SU-DHL-6 (cell line): ENCODE measurements around the gene DDAH2.

Experiments used
- H2AFZ ChIP-seq: fragments of 200-600 bp; sonication (generic); 2 replicates; pipeline ENCODE4 v1.6.1; 2014; ENCODE audit warnings: low read depth, mild to moderate bottlenecking, moderate library complexity, mixed read lengths, antibody characterized with exemption, low read length; ENCODE audit not compliant: severe bottlenecking
- H3F3A ChIP-seq: fragments of 200-600 bp; shearing (Covaris generic); 2 replicates; pipeline ENCODE4 v1.6.0; 2016; ENCODE audit warnings: antibody characterized with exemption, mild to moderate bottlenecking; ENCODE audit not compliant: insufficient read depth
- H3K27ac ChIP-seq: fragments of 200-600 bp; sonication (generic); 2 replicates; pipeline ENCODE4 v1.5.1; 2016; ENCODE audit warnings: low read depth, mild to moderate bottlenecking, low read length, moderate library complexity, mixed read lengths
- H3K27me3 ChIP-seq: fragments of 200-600 bp; sonication (generic), shearing (Covaris generic); 2 replicates; pipeline ENCODE4 v1.6.0; 2014; ENCODE audit warnings: mild to moderate bottlenecking, low read length
- H3K36me3 ChIP-seq: fragments of 200-600 bp; sonication (generic); 2 replicates; pipeline ENCODE4 v1.6.1; 2014; ENCODE audit warnings: mild to moderate bottlenecking, low read length, mixed read lengths
- H3K4me2 ChIP-seq: fragments of 300-600, 200-600 bp; shearing (Covaris generic), sonication (generic); 2 replicates; pipeline ENCODE4 v1.6.0; 2014; ENCODE audit warnings: low read length, low read depth, mild to moderate bottlenecking; ENCODE audit not compliant: poor library complexity, severe bottlenecking
- H3K4me3 ChIP-seq: fragments of 200-600 bp; sonication (generic); 2 replicates; pipeline ENCODE4 v1.5.1; 2014; ENCODE audit warnings: antibody characterized with exemption, low read length, mild to moderate bottlenecking, mixed read lengths; ENCODE audit not compliant: insufficient read depth, poor library complexity, severe bottlenecking
- H3K79me2 ChIP-seq: fragments of 200-600 bp; sonication (generic); 2 replicates; pipeline ENCODE4 v1.6.1; 2014; ENCODE audit warnings: mild to moderate bottlenecking, low read length, moderate library complexity; ENCODE audit not compliant: insufficient read depth
- H3K9ac ChIP-seq: fragments of 200-600 bp; sonication (generic); 2 replicates; pipeline ENCODE4 v1.7.0; 2014; ENCODE audit warnings: mild to moderate bottlenecking, low read length
- H3K9me2 ChIP-seq: fragments of 200-600 bp; sonication (generic); replicated peaks from 2 replicates; pipeline ENCODE4 v1.6.1; 2014; ENCODE audit warnings: low read length; ENCODE audit not compliant: insufficient read depth
- H3K9me3 ChIP-seq: fragments of 200-600 bp; sonication (generic); 2 replicates; pipeline ENCODE4 v1.6.1; 2014; ENCODE audit warnings: low read length, mixed read lengths; ENCODE audit not compliant: insufficient read depth
- H4K20me1 ChIP-seq: fragments of 200-600 bp; sonication (generic); 2 replicates; pipeline ENCODE4 v1.6.1; 2014; ENCODE audit warnings: low read depth, mild to moderate bottlenecking, antibody characterized with exemption, low read length, moderate library complexity, mixed read lengths
- CTCF ChIP-seq: fragments of 200-600 bp; sonication (generic); IDR thresholded peaks from one replicate; pipeline ENCODE4 v1.5.1; 2017; ENCODE audit warnings: antibody characterized with exemption, mild to moderate bottlenecking, low read length, moderate library complexity; ENCODE audit not compliant: insufficient read depth, poor library complexity, severe bottlenecking
- EZH2phosphoT487 ChIP-seq: fragments of 200-600 bp; sonication (generic), shearing (Covaris generic); conservative IDR thresholded peaks from 2 replicates; pipeline ENCODE4 v1.6.1; 2018; ENCODE audit warnings: mild to moderate bottlenecking, antibody characterized with exemption, low read length, moderate library complexity, mixed read lengths

DDAH2 gene

DNA sequence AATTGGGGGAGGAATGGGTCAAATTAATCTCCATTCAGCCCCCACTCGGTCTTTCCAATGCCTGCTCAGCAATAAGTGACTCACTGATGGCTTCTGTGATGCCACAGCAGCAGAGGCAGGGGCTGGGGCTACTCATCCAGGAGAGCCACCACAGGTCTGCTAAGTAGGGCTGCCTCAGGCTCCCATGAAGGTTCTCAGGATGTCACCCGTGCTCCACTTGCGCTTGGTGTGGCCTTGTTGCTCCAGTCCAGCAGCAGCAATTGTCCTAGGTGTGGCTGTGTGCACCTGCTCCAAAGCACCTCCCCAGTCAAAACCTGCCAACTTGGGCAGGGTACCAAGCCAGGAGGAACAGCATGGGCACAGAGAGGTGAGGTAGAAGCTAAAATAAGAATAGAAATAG lies 6.9 kb downstream of the DDAH2 start:
- Histone ChIP-seq H3K4me2 (no peak overlapping the region), H2AFZ (no peak overlapping the region), H3K27ac (no peak overlapping the region)

GRCh38 chr6:31721351-31722020 lies 7.6 kb downstream of the DDAH2 start, which contains the start of gene LY6G6C:
Gene LY6G6C, minus strand, starts transcription at chr6:31721746. Its CDS starts 67 bp downstream, at chr6:31721679.
- no peaks in the 10 kb centered on the region for H3K9me3 ChIP-seq
- no peaks in the 10 kb centered on the region for H4K20me1 ChIP-seq
- no peaks in the 10 kb centered on the region for H3F3A ChIP-seq
- H2AFZ ChIP-seq: no peak within 1 kb of the TSS
- H3K27ac ChIP-seq: no peak within 1 kb of the TSS
- H3K9me2 ChIP-seq: no peaks in the 10 kb centered on the region
- no peak for TF ChIP-seq EZH2phosphoT487
- H3K4me3 ChIP-seq: no peak within 1 kb of the TSS
- H3K9ac ChIP-seq: no peak within 1 kb of the TSS
- H3K27me3 ChIP-seq: no peaks in the 10 kb centered on the region
- H3K4me2 ChIP-seq: no peak within 1 kb of the TSS
- no peaks in the 10 kb centered on the region for H3K36me3 ChIP-seq
- no peaks in the 10 kb centered on the region for H3K79me2 ChIP-seq

More for the DNA sequence above, 6.9 kb downstream of the DDAH2 start:
- no peak overlapping the region for H3K4me3 ChIP-seq
- H3K9me3 ChIP-seq: no peaks in the 10 kb centered on the region
- TF ChIP-seq CTCF: no peak
- TF ChIP-seq EZH2phosphoT487: no peak
- no peaks in the 10 kb centered on the region for H3K36me3 ChIP-seq
- H3K79me2 ChIP-seq: no peaks in the 10 kb centered on the region
- H3K9me2 ChIP-seq: no peaks in the 10 kb centered on the region
- H3K27me3 ChIP-seq: no peaks in the 10 kb centered on the region
- H3F3A ChIP-seq: no peaks in the 10 kb centered on the region
- no peak overlapping the region for H3K9ac ChIP-seq
- H4K20me1 ChIP-seq: no peaks in the 10 kb centered on the region

DNA sequence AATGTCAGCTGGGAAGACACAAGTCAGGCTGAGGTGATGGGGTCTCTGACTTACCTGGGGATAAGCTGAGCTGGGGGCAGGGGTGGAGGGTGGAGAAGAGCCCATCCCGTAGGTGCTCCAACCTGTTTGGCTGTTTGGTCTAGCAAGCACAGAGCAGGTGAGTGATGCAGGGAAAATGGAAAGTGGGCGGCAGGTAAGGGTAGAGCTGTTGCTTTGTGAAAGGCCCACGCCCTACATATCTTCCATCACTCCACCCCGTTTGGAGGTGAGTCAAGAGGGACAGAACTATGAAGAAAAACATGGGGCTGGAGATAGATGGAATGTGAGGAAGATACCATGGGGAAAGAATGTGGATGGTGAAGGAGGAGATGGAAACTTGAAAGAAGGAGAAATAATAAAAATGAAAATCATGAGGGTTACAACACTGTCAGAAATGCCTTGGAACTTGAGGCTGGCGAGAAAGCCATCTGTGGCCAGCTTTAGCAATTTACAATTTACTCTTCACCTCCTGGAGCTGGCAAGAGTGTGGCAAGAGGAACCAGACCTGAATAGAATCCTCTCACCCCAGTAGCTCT lies 8.8 kb downstream of the DDAH2 start:
- Histone ChIP-seq H3K4me3 (no peak overlapping the region), H3K9ac (no peak overlapping the region), H3K9me3 (no peaks in the 10 kb centered on the region), H3K79me2 (no peaks in the 10 kb centered on the region), H3K27ac (no peak overlapping the region), H3F3A (no peaks in the 10 kb centered on the region), H3K4me2 (no peak overlapping the region), H3K36me3 (no peaks in the 10 kb centered on the region), H4K20me1 (no peaks in the 10 kb centered on the region), H2AFZ (no peak overlapping the region), H3K9me2 (no peaks in the 10 kb centered on the region), H3K27me3 (no peaks in the 10 kb centered on the region)
- TF ChIP-seq CTCF: no peak
- no peak for TF ChIP-seq EZH2phosphoT487

DNA sequence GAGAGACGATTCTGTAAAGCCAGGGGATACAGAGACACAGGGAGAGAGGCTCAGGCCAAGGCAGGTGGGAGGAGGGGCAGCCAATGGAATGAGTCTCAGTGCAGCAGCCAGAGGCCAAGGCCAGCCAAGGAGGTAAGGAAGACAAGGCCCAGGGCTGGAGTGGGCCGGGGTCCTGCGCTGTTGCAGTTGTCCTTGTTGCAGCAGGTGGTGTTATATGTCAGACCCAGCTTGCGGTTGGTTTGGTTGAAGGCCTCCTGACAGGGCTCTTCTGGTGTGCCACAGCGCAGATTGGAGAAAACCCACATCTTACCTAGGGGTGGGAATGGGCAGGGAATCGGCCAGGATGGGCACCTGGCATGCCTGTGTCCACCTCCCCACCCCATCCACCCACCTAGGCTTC lies 10.1 kb downstream of the DDAH2 start:
- Histone ChIP-seq H3K9me2 (no peaks in the 10 kb centered on the region), H3F3A (no peaks in the 10 kb centered on the region), H3K79me2 (no peaks in the 10 kb centered on the region), H2AFZ (no peak overlapping the region), H3K27ac (no peak overlapping the region), H4K20me1 (no peaks in the 10 kb centered on the region), H3K9ac (no peak overlapping the region), H3K36me3 (no peaks in the 10 kb centered on the region), H3K9me3 (no peaks in the 10 kb centered on the region), H3K4me3 (no peak overlapping the region), H3K4me2 (no peak overlapping the region), H3K27me3 (no peaks in the 10 kb centered on the region)
- TF ChIP-seq CTCF (no peak), EZH2phosphoT487 (no peak)
